ENCODE results near the gene GGCX.
"Not testable (repeated sequence)": the region's sequence is repeated elsewhere in the genome, so short reads cannot be mapped to it uniquely, and the experiment has no call there.

The GGCX gene

GRCh38 chr2:85564144-85564563, 2.9 kb upstream of the GGCX start:
- H2AFZ ChIP-seq (ENCODE audit: low read length) = no peak overlapping the region
- no peaks in the 10 kb centered on the region for H3K9me3 ChIP-seq (ENCODE audit: low read length)
- H3K4me2 ChIP-seq (ENCODE audit: low read length) = no peak overlapping the region
- no peak for TF ChIP-seq EZH2 (IDR thresholded peaks at IDR 0.05; ENCODE audit: borderline replicate concordance, low read length)
- TF ChIP-seq CTCF (IDR thresholded peaks at IDR 0.05; ENCODE audit: low read length) = no peak
- no peak overlapping the region for H3K27ac ChIP-seq (ENCODE audit: low read depth, low read length, poor library complexity, severe bottlenecking)
- H3K36me3 ChIP-seq (ENCODE audit: insufficient read depth, low read length) = no peaks in the 10 kb centered on the region
- H3K9me2 ChIP-seq (ENCODE audit: low read depth, low read length) = no peaks in the 10 kb centered on the region
- H3K9ac ChIP-seq (ENCODE audit: low read length) = no peak overlapping the region
- H3K4me3 ChIP-seq (ENCODE audit: low read depth, low read length, poor library complexity, severe bottlenecking) = no peak overlapping the region
- H3K4me1 ChIP-seq (ENCODE audit: insufficient read depth, low read length, severe bottlenecking) = peaks cover 25% of the 10 kb centered on the region
- peaks cover 12% of the 10 kb centered on the region for H3K79me2 ChIP-seq (ENCODE audit: insufficient read depth, low read length)
- H3F3A ChIP-seq (ENCODE audit: insufficient read depth, low read length) = no peaks in the 10 kb centered on the region
- H4K20me1 ChIP-seq (ENCODE audit: insufficient read depth, low read length) = no peaks in the 10 kb centered on the region
- no peaks in the 10 kb centered on the region for H3K27me3 ChIP-seq (ENCODE audit: insufficient read depth, low read length)

GRCh38 chr2:85560812-85561279, 447 bp downstream of the GGCX start:
- TF ChIP-seq EZH2 (IDR thresholded peaks at IDR 0.05; ENCODE audit: borderline replicate concordance, low read length) (no peak), CTCF (IDR thresholded peaks at IDR 0.05; ENCODE audit: low read length) (no peak)

GRCh38 chr2:85560403-85560726, 928 bp downstream of the GGCX start:
- H3K27ac ChIP-seq (ENCODE audit: low read depth, low read length, poor library complexity, severe bottlenecking); H3K36me3 ChIP-seq (ENCODE audit: insufficient read depth, low read length); H4K20me1 ChIP-seq (ENCODE audit: insufficient read depth, low read length); H3K27me3 ChIP-seq (ENCODE audit: insufficient read depth, low read length); H2AFZ ChIP-seq (ENCODE audit: low read length); H3K9me3 ChIP-seq (ENCODE audit: low read length); H3F3A ChIP-seq (ENCODE audit: insufficient read depth, low read length); H3K9me2 ChIP-seq (ENCODE audit: low read depth, low read length): not testable (repeated sequence)
- peaks cover 25% of the 10 kb centered on the region for H3K4me1 ChIP-seq (ENCODE audit: insufficient read depth, low read length, severe bottlenecking)
- H3K79me2 ChIP-seq (ENCODE audit: insufficient read depth, low read length) = peaks cover 12% of the 10 kb centered on the region
- H3K4me2 ChIP-seq (ENCODE audit: low read length) = peak overlapping the region; percentile 79
- H3K4me3 ChIP-seq (ENCODE audit: low read depth, low read length, poor library complexity, severe bottlenecking) = peak overlapping the region; percentile 71
- H3K9ac ChIP-seq (ENCODE audit: low read length) = peak overlapping the region; percentile 77

More at GRCh38 chr2:85560812-85561279, 447 bp downstream of the GGCX start:
- H2AFZ ChIP-seq (ENCODE audit: low read length) = no peak overlapping the region
- H3K9me3 ChIP-seq (ENCODE audit: low read length) = no peaks in the 10 kb centered on the region
- no peaks in the 10 kb centered on the region for H4K20me1 ChIP-seq (ENCODE audit: insufficient read depth, low read length)
- peak overlapping the region; percentile 71 for H3K4me3 ChIP-seq (ENCODE audit: low read depth, low read length, poor library complexity, severe bottlenecking)
- peak overlapping the region; percentile 77 for H3K9ac ChIP-seq (ENCODE audit: low read length)
- H3K79me2 ChIP-seq (ENCODE audit: insufficient read depth, low read length) = peaks cover 12% of the 10 kb centered on the region
- H3K9me2 ChIP-seq (ENCODE audit: low read depth, low read length) = no peaks in the 10 kb centered on the region
- H3F3A ChIP-seq (ENCODE audit: insufficient read depth, low read length) = no peaks in the 10 kb centered on the region
- H3K27me3 ChIP-seq (ENCODE audit: insufficient read depth, low read length) = no peaks in the 10 kb centered on the region
- H3K4me1 ChIP-seq (ENCODE audit: insufficient read depth, low read length, severe bottlenecking) = peaks cover 25% of the 10 kb centered on the region
- H3K36me3 ChIP-seq (ENCODE audit: insufficient read depth, low read length) = peaks cover 8% of the 10 kb centered on the region; the same call in 1 of the 2 replicates
- H3K4me2 ChIP-seq (ENCODE audit: low read length) = peak overlapping the region; percentile 79
- no peak overlapping the region for H3K27ac ChIP-seq (ENCODE audit: low read depth, low read length, poor library complexity, severe bottlenecking)

GRCh38 chr2:85558160-85558559, 3.1 kb downstream of the GGCX start:
- Histone ChIP-seq H3K9me2 (ENCODE audit: low read depth, low read length) (no peaks in the 10 kb centered on the region), H3K9ac (ENCODE audit: low read length) (no peak overlapping the region), H3K79me2 (ENCODE audit: insufficient read depth, low read length) (peaks cover 12% of the 10 kb centered on the region), H3K9me3 (ENCODE audit: low read length) (no peaks in the 10 kb centered on the region), H3K27ac (ENCODE audit: low read depth, low read length, poor library complexity, severe bottlenecking) (no peak overlapping the region), H4K20me1 (ENCODE audit: insufficient read depth, low read length) (no peaks in the 10 kb centered on the region), H3F3A (ENCODE audit: insufficient read depth, low read length) (no peaks in the 10 kb centered on the region), H3K4me1 (ENCODE audit: insufficient read depth, low read length, severe bottlenecking) (peaks cover 19% of the 10 kb centered on the region), H3K4me2 (ENCODE audit: low read length) (no peak overlapping the region), H2AFZ (ENCODE audit: low read length) (no peak overlapping the region), H3K27me3 (ENCODE audit: insufficient read depth, low read length) (no peaks in the 10 kb centered on the region), H3K4me3 (ENCODE audit: low read depth, low read length, poor library complexity, severe bottlenecking) (no peak overlapping the region), H3K36me3 (ENCODE audit: insufficient read depth, low read length) (peaks cover 25% of the 10 kb centered on the region; the same call in 1 of the 2 replicates)
- no peak for TF ChIP-seq CTCF (IDR thresholded peaks at IDR 0.05; ENCODE audit: low read length)
- TF ChIP-seq EZH2 (IDR thresholded peaks at IDR 0.05; ENCODE audit: borderline replicate concordance, low read length) = no peak
